T-cell (primary cell): ENCODE data around the gene OPTN. TPM values are rescaled to one million over a fixed set of nuclear protein-coding genes. Genes with fewer than 3 reads are reported as not detected.
A peak's percentile ranks its signal among the peaks of the same experiment; 100 is the strongest.
"Not testable (repeated sequence)": the region's sequence is repeated elsewhere in the genome, so short reads cannot be mapped to it uniquely, and the experiment has no call there.

Source experiments
- ATAC-seq, 4 experiments: fragments of 200-7000 bp in 3 of 4; fragments of 150-1000 bp in 1 of 4; cut with Tn5 transposase; replicated peaks in 1 of 4; 1 replicate in 3 of 4; 2 replicates in 1 of 4; pipeline ENCODE4 v1.10.0; 2021; ENCODE audit warnings: moderate library complexity in 3 of 4, mild to moderate bottlenecking in 2 of 4, moderate number of reproducible peaks in 1 of 4
- CTCF ChIA-PET, 2 donors: fragments of 300-600 bp; sonication (Branson Sonifier 250); formaldehyde crosslinking; loops; one replicate each; lab custom pipeline; 2022; ENCODE audit warnings: antibody characterized with exemption in 2 of 2; lab: Charles Lee
- POLR2A ChIA-PET, 2 donors: fragments of 300-600 bp; sonication (Branson Sonifier 250); formaldehyde crosslinking; loops; one replicate each; lab custom pipeline; 2022; ENCODE audit warnings: antibody characterized with exemption in 2 of 2; lab: Charles Lee
- DNase-seq, 35 experiments: peaks; one replicate each; pipeline versions ENCODE4 v3.0.0 to v3.0.0-alpha.2; 2013 to 2023
- H3K27ac ChIP-seq: one replicate; pipeline ENCODE4 v1.5.1; 2013; ENCODE audit warnings: low read length
- H3K27me3 ChIP-seq, 2 experiments: replicated peaks in 1 of 2; 1 replicate in 1 of 2; 2 replicates in 1 of 2; pipeline versions ENCODE4 v1.6.1 to v1.7.0; 2013; ENCODE audit warnings: low read length in 1 of 2, mixed read lengths in 1 of 2; ENCODE audit not compliant: control insufficient read depth in 2 of 2, insufficient read depth in 2 of 2; ENCODE audit errors: extremely low read depth in 1 of 2
- H3K36me3 ChIP-seq, 2 donors: 1 replicate in 1 of 2; 2 replicates in 1 of 2; pipeline versions ENCODE4 v1.6.1 to v1.7.0; 2013; ENCODE audit warnings: low read length in 1 of 2; ENCODE audit not compliant: control insufficient read depth in 2 of 2, insufficient read depth in 1 of 2; ENCODE audit errors: extremely low read depth in 1 of 2
- H3K4me1 ChIP-seq, 2 experiments: 1 replicate in 1 of 2; 2 replicates in 1 of 2; pipeline versions ENCODE4 v1.6.1 to v1.7.0; 2013; ENCODE audit warnings: low read length in 2 of 2, mixed read lengths in 1 of 2; ENCODE audit not compliant: insufficient read depth in 2 of 2, control insufficient read depth in 1 of 2; ENCODE audit errors: extremely low read depth in 1 of 2
- H3K4me3 ChIP-seq, 2 donors: 1 replicate in 1 of 2; 2 replicates in 1 of 2; pipeline versions ENCODE4 v1.5.1 to v1.7.0; 2013; ENCODE audit warnings: mild to moderate bottlenecking in 2 of 2, low read length in 1 of 2, moderate library complexity in 1 of 2; ENCODE audit not compliant: control insufficient read depth in 1 of 2; ENCODE audit errors: extremely low read depth in 1 of 2
- H3K9me3 ChIP-seq: 2 replicates; pipeline ENCODE4 v1.7.0; 2013
- H3K27ac Mint-ChIP-seq, 2 donors: one replicate each; pipeline ENCODE4 v1.8.0; 2020 to 2021; ENCODE audit warnings: mild to moderate bottlenecking in 2 of 2, mixed read lengths in 2 of 2
- H3K27me3 Mint-ChIP-seq, 2 donors: one replicate each; pipeline ENCODE4 v1.8.0; 2021 to 2022; ENCODE audit warnings: mixed read lengths in 2 of 2
- H3K36me3 Mint-ChIP-seq: one replicate; pipeline ENCODE4 v1.8.0; 2021; ENCODE audit warnings: mixed read lengths
- H3K4me1 Mint-ChIP-seq, 3 donors: one replicate each; pipeline ENCODE4 v1.8.0; 2020 to 2022; ENCODE audit warnings: mixed read lengths in 3 of 3, mild to moderate bottlenecking in 1 of 3
- H3K4me3 Mint-ChIP-seq, 3 donors: one replicate each; pipeline ENCODE4 v1.8.0; 2020 to 2022; ENCODE audit warnings: mild to moderate bottlenecking in 3 of 3, mixed read lengths in 3 of 3, moderate library complexity in 3 of 3
- H3K9me3 Mint-ChIP-seq, 3 donors: one replicate each; pipeline ENCODE4 v1.8.0; 2020 to 2022; ENCODE audit warnings: mixed read lengths in 3 of 3
- WGBS: methylation state at CpG from one replicate; pipeline ENCODE4 v1.1.5; 2013; ENCODE audit warnings: missing lambda C conversion rate; ENCODE audit not compliant: insufficient coverage; 5-methylcytosine and 5-hydroxymethylcytosine counted together
- total RNA-seq, 35 experiments: library from RNA in 6 of 35; stranded (reverse) in 6 of 35; fragments of 120-200 nt in 1 of 35; gene quantifications; one replicate each; pipeline versions ENCODE4 v1.2.1 to v1.2.4 and lab custom pipeline; 2013 to 2026

The OPTN gene
- total RNA-seq, 5 donors from 2014 or later (not counting 1 experiment from before 2014, with no cell fraction given), result 87.7 to 115 (median 94.9) TPM

GRCh38 chr10:13074563-13075451 is 25.2 kb upstream of the OPTN start:
- Mint-ChIP-seq H3K27ac (no peak overlapping the region), H3K4me3 (no peak overlapping the region), H3K4me1 (peaks cover 0 to 3% (median 0%) of the 10 kb centered on the region in 3 donors), H3K36me3 (no peaks in the 10 kb centered on the region), H3K9me3 (peaks cover 4 to 10% (median 8%) of the 10 kb centered on the region in 3 donors), H3K27me3 (peaks cover 22 to 28% of the 10 kb centered on the region in 2 donors)
- peaks cover 0 to 3% of the 10 kb centered on the region in 2 donors for H3K36me3 ChIP-seq
- DNase-seq (peak in 26 of 35 experiments; percentile 2 to 58 (median 18)), ATAC-seq (peak in 2 of 4 experiments; percentile 34 to 48)
- WGBS, result 30% methylated on average over 10 of the region's 18 CpGs
- no peak overlapping the region for H3K27ac ChIP-seq
- H3K4me1 ChIP-seq, result no peaks in the 10 kb centered on the region
- H3K4me3 ChIP-seq, result no peak overlapping the region
- no peaks in the 10 kb centered on the region for H3K9me3 ChIP-seq
- ChIA-PET POLR2A (interaction anchor here in 1 of 2 donors (0.6 kb wide), 1 partner anchor 29 kb away, joined by 4 read pairs; no protein-coding TSS in a partner anchor), CTCF (interaction anchor here (0.6 to 0.7 kb wide), 3 partner anchors 17 to 1526 kb away, joined by 3 to 7 read pairs (median 4); no protein-coding TSS in a partner anchor)
- peaks cover 0 to 18% of the 10 kb centered on the region in 2 experiments for H3K27me3 ChIP-seq

- Histone ChIP-seq H3K36me3 (peaks cover 0 to 3% of the 10 kb centered on the region in 2 donors), H3K9me3 (no peaks in the 10 kb centered on the region), H3K4me3 (no peak overlapping the region), H3K27ac (no peak overlapping the region), H3K27me3 (peaks cover 0 to 15% of the 10 kb centered on the region in 2 experiments), H3K4me1 (no peaks in the 10 kb centered on the region)
- DNase-seq, result no peak
- H3K27ac Mint-ChIP-seq, result no peak overlapping the region
- ATAC-seq, result no peak
- WGBS, result 91% methylated on average over 7 of the region's 16 CpGs
- H3K9me3 Mint-ChIP-seq, result peaks cover 13 to 33% (median 21%) of the 10 kb centered on the region in 3 donors
- peaks cover 4% of the 10 kb centered on the region for H3K36me3 Mint-ChIP-seq
- peaks cover 22 to 25% of the 10 kb centered on the region in 2 donors for H3K27me3 Mint-ChIP-seq
- peaks cover 0 to 3% (median 0%) of the 10 kb centered on the region in 3 donors for H3K4me1 Mint-ChIP-seq
- H3K4me3 Mint-ChIP-seq, result no peak overlapping the region
- CTCF ChIA-PET, result no interaction called here
- POLR2A ChIA-PET, result no interaction called here
Observed at GRCh38 chr10:13078912-13079775, 20.8 kb upstream of the OPTN start.

GRCh38 chr10:13079776-13080050 is 20.2 kb upstream of the OPTN start:
- H3K4me3 ChIP-seq, result no peak overlapping the region
- H3K4me1 Mint-ChIP-seq, result peaks cover 0 to 3% (median 0%) of the 10 kb centered on the region in 3 donors
- ATAC-seq (no peak), DNase-seq (no peak)
- H3K9me3 ChIP-seq, result no peaks in the 10 kb centered on the region
- POLR2A ChIA-PET, result no interaction called here
- 0% methylated on average over 1 of the region's 2 CpGs for WGBS
- H3K36me3 ChIP-seq, result peaks cover 0 to 3% of the 10 kb centered on the region in 2 donors
- H3K4me3 Mint-ChIP-seq, result no peak overlapping the region
- no peak overlapping the region for H3K27ac ChIP-seq
- H3K4me1 ChIP-seq, result no peaks in the 10 kb centered on the region
- CTCF ChIA-PET, result no interaction called here
- no peak overlapping the region for H3K27ac Mint-ChIP-seq
- H3K27me3 Mint-ChIP-seq, result peaks cover 18 to 23% of the 10 kb centered on the region in 2 donors
- H3K9me3 Mint-ChIP-seq, result peaks cover 17 to 39% (median 25%) of the 10 kb centered on the region in 3 donors
- peaks cover 4% of the 10 kb centered on the region for H3K36me3 Mint-ChIP-seq
- peaks cover 0 to 11% of the 10 kb centered on the region in 2 experiments for H3K27me3 ChIP-seq

GRCh38 chr10:13080643-13081042 is 19.3 kb upstream of the OPTN start:
- DNase-seq, result no peak
- no peak overlapping the region for H3K27ac Mint-ChIP-seq
- ChIA-PET POLR2A (no interaction called here), CTCF (no interaction called here)
- no peak for ATAC-seq
- Histone ChIP-seq H3K4me3 (no peak overlapping the region), H3K27ac (no peak overlapping the region), H3K9me3 (no peaks in the 10 kb centered on the region), H3K36me3 (peaks cover 0 to 3% of the 10 kb centered on the region in 2 donors), H3K4me1 (no peaks in the 10 kb centered on the region), H3K27me3 (peaks cover 0 to 11% of the 10 kb centered on the region in 2 experiments)
- H3K36me3 Mint-ChIP-seq, result peaks cover 4% of the 10 kb centered on the region
- WGBS, result 84% methylated on average over 7 of the region's 7 CpGs
- H3K4me3 Mint-ChIP-seq, result no peak overlapping the region
- H3K9me3 Mint-ChIP-seq, result peaks cover 23 to 42% (median 25%) of the 10 kb centered on the region in 3 donors
- no peaks in the 10 kb centered on the region for H3K4me1 Mint-ChIP-seq
- peaks cover 14% of the 10 kb centered on the region in 2 donors for H3K27me3 Mint-ChIP-seq

- H3K4me3 ChIP-seq, ATAC-seq, H3K36me3 ChIP-seq, H3K27me3 ChIP-seq, H3K27ac ChIP-seq, H3K27me3 Mint-ChIP-seq, DNase-seq, CTCF ChIA-PET, POLR2A ChIA-PET, H3K4me1 ChIP-seq, H3K27ac Mint-ChIP-seq, H3K36me3 Mint-ChIP-seq, H3K4me3 Mint-ChIP-seq, H3K4me1 Mint-ChIP-seq, H3K9me3 ChIP-seq: not testable (repeated sequence)
- H3K9me3 Mint-ChIP-seq, result peaks cover 23 to 42% (median 25%) of the 10 kb centered on the region in 3 donors
- 80% methylated on average over 1 of the region's 3 CpGs for WGBS
Observed at GRCh38 chr10:13083700-13084099, 16.3 kb upstream of the OPTN start.

- CTCF ChIA-PET, result no interaction called here
- ATAC-seq, result no peak
- Histone ChIP-seq H3K9me3 (no peaks in the 10 kb centered on the region), H3K27me3 (peaks cover 0 to 6% of the 10 kb centered on the region in 2 experiments), H3K4me1 (no peaks in the 10 kb centered on the region), H3K27ac (no peak overlapping the region), H3K4me3 (no peak overlapping the region), H3K36me3 (no peaks in the 10 kb centered on the region)
- Mint-ChIP-seq H3K4me1 (no peaks in the 10 kb centered on the region), H3K4me3 (no peak overlapping the region), H3K36me3 (no peaks in the 10 kb centered on the region), H3K9me3 (peaks cover 12 to 26% (median 16%) of the 10 kb centered on the region in 3 donors), H3K27ac (no peak overlapping the region), H3K27me3 (no peaks in the 10 kb centered on the region)
- no peak for DNase-seq
- no CpG with 5 or more reads among the region's 1 CpG for WGBS
- POLR2A ChIA-PET, result no interaction called here
Observed at GRCh38 chr10:13086056-13086455, 13.9 kb upstream of the OPTN start.
